ENCODE data around the gene GTPBP6.

DNA sequence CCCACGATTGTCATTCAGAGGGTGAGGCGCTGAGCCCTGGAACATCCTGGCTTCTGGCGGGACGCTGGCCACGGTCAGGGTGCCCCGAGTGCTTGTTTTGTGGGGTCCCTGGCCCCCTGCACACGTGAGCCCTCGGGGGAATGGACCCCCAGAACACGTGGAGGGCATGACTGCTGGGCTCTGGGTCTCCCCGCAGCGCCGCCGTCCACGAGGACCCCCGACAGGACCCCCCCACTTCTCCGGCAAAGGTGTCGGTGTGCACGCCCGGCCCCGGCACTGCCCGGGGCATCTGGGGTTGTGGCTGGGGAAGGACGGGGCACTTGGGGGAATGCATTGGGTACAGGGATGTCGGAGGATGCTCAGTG, 13.9 kb upstream of the GTPBP6 start:
- no peak for TF ChIP-seq YY1 (IDR thresholded peaks at IDR 0.05; ENCODE audit: low read depth)
- no peak for TF ChIP-seq CEBPB (IDR thresholded peaks at IDR 0.05)
- TF ChIP-seq FOXM1 (IDR thresholded peaks at IDR 0.05; ENCODE audit: borderline replicate concordance, low read depth), result no peak
- TF ChIP-seq TCF12 (IDR thresholded peaks at IDR 0.05; ENCODE audit: low read depth), result no peak
- no peak for TF ChIP-seq NFIC (IDR thresholded peaks at IDR 0.05)
- TF ChIP-seq, protein P1, sequence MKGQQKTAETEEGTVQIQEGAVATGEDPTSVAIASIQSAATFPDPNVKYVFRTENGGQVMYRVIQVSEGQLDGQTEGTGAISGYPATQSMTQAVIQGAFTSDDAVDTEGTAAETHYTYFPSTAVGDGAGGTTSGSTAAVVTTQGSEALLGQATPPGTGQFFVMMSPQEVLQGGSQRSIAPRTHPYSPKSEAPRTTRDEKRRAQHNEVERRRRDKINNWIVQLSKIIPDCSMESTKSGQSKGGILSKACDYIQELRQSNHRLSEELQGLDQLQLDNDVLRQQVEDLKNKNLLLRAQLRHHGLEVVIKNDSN (IDR thresholded peaks at IDR 0.05), result no peak
- no peak for TF ChIP-seq EGR1 (IDR thresholded peaks at IDR 0.05)
- no peak for TF ChIP-seq MAX (IDR thresholded peaks at IDR 0.05)
- TF ChIP-seq ZBTB7A (IDR thresholded peaks at IDR 0.05; ENCODE audit: low read depth), result no peak
- TF ChIP-seq TEAD4 (IDR thresholded peaks at IDR 0.05), result no peak
- no peak for TF ChIP-seq EP300 (IDR thresholded peaks at IDR 0.05; ENCODE audit: borderline replicate concordance)
